ENCODE results near the gene AIDA. TPM values are rescaled to one million over a fixed set of nuclear protein-coding genes. Genes with fewer than 3 reads are reported as not detected.

The AIDA gene
- total and polyA plus RNA-seq, 2 donors (not counting 1 experiment from before 2014, with no cell fraction given) = 41.7 to 77.7 TPM

GRCh38 chr1:222654849-222655248 lies 57.4 kb downstream of the AIDA start:
- no peaks in the 10 kb centered on the region for H3K9me3 ChIP-seq (ENCODE audit: control extremely low read depth in 1 of 3, control insufficient read depth in 2 of 3, insufficient read depth in 1 of 3, low read length in 2 of 3)
- no peaks in the 10 kb centered on the region for H4K20me1 ChIP-seq (ENCODE audit: control insufficient read depth, insufficient read depth, low read length, poor library complexity, severe bottlenecking)
- H3K36me3 ChIP-seq (replicated peaks in 1 of 2; ENCODE audit: control extremely low read depth in 1 of 2, control insufficient read depth in 1 of 2, extremely low read depth in 1 of 2, insufficient read depth in 2 of 2, low read length in 1 of 2) = peaks cover 14 to 92% of the 10 kb centered on the region in 2 experiments
- no peaks in the 10 kb centered on the region for H3K9me3 Mint-ChIP-seq (ENCODE audit: insufficient read depth)
- peaks cover 35% of the 10 kb centered on the region for H3K4me1 Mint-ChIP-seq
- ATAC-seq (ENCODE audit: low read depth) (peak; percentile 99), DNase-seq (peak; percentile 88)
- H3K27me3 ChIP-seq (replicated peaks in 1 of 4; ENCODE audit: control extremely low read depth in 1 of 4, control insufficient read depth in 3 of 4, insufficient read depth in 4 of 4, low read length in 3 of 4) = no peaks in the 10 kb centered on the region
- peak overlapping the region; percentile 47 for H3K9ac ChIP-seq (ENCODE audit: low read length)
- ChIA-PET CTCF (interaction anchor here (0.8 to 2.9 kb wide), 11 partner anchors 9 to 435 kb away, joined by 3 to 17 read pairs (median 4); partner anchors contain the start of gene FAM177B), POLR2A (interaction anchor here (1.6 kb wide), 1 partner anchor 11 kb away, joined by 5 read pairs; no protein-coding TSS in a partner anchor)
- H3K27ac ChIP-seq (ENCODE audit: low read length in 2 of 2) = peak overlapping the region; percentile 81 to 95
- WGBS (ENCODE audit: insufficient coverage) = no CpG with 5 or more reads among the region's 5 CpGs
- H2AFZ ChIP-seq (ENCODE audit: insufficient read depth, low read depth, low read length, poor library complexity, severe bottlenecking) = peak overlapping the region; percentile 23
- peak overlapping the region; percentile 40 for H3K4me3 Mint-ChIP-seq
- peak overlapping the region; percentile 59 for H3K27ac Mint-ChIP-seq
- H3K4me3 ChIP-seq (ENCODE audit: control extremely low read depth in 1 of 5, extremely low read depth in 1 of 5, insufficient read depth in 1 of 5, low read depth in 2 of 5, low read length in 4 of 5) = no peak overlapping the region
- TF ChIP-seq, protein P1, sequence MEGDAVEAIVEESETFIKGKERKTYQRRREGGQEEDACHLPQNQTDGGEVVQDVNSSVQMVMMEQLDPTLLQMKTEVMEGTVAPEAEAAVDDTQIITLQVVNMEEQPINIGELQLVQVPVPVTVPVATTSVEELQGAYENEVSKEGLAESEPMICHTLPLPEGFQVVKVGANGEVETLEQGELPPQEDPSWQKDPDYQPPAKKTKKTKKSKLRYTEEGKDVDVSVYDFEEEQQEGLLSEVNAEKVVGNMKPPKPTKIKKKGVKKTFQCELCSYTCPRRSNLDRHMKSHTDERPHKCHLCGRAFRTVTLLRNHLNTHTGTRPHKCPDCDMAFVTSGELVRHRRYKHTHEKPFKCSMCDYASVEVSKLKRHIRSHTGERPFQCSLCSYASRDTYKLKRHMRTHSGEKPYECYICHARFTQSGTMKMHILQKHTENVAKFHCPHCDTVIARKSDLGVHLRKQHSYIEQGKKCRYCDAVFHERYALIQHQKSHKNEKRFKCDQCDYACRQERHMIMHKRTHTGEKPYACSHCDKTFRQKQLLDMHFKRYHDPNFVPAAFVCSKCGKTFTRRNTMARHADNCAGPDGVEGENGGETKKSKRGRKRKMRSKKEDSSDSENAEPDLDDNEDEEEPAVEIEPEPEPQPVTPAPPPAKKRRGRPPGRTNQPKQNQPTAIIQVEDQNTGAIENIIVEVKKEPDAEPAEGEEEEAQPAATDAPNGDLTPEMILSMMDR (IDR thresholded peaks at IDR 0.05) = peak; percentile 51
- no peak for TF ChIP-seq EZH2 (IDR thresholded peaks at IDR 0.05; ENCODE audit: borderline replicate concordance, insufficient read depth, low read depth, low read length, poor library complexity, severe bottlenecking)
- peak overlapping the region; percentile 38 for H3K4me2 ChIP-seq (replicated peaks; ENCODE audit: low read depth, low read length, poor library complexity, severe bottlenecking)
- peaks cover 15% of the 10 kb centered on the region for H3K79me2 ChIP-seq (ENCODE audit: control insufficient read depth, insufficient read depth, low read length)
- intact Hi-C loops (cut with micrococcal nuclease) = loop anchor here (1.0 kb wide), 3 partner anchors 11 to 426 kb away; partner anchors contain the start of genes AIDA and BROX
- no peaks in the 10 kb centered on the region for H3K27me3 Mint-ChIP-seq
- H3K4me1 ChIP-seq (ENCODE audit: control insufficient read depth in 2 of 2, insufficient read depth in 2 of 2, low read length in 2 of 2) = peaks cover 16 to 20% of the 10 kb centered on the region in 2 donors

- Histone ChIP-seq H3K79me2 (ENCODE audit: control insufficient read depth, insufficient read depth, low read length) (peaks cover 15% of the 10 kb centered on the region), H3K36me3 (replicated peaks in 1 of 2; ENCODE audit: control extremely low read depth in 1 of 2, control insufficient read depth in 1 of 2, extremely low read depth in 1 of 2, insufficient read depth in 2 of 2, low read length in 1 of 2) (peaks cover 8 to 89% of the 10 kb centered on the region in 2 experiments), H3K9me3 (ENCODE audit: control extremely low read depth in 1 of 3, control insufficient read depth in 2 of 3, insufficient read depth in 1 of 3, low read length in 2 of 3) (no peaks in the 10 kb centered on the region), H3K27me3 (replicated peaks in 1 of 4; ENCODE audit: control extremely low read depth in 1 of 4, control insufficient read depth in 3 of 4, insufficient read depth in 4 of 4, low read length in 3 of 4) (no peaks in the 10 kb centered on the region), H3K27ac (ENCODE audit: low read length in 2 of 2) (peak overlapping the region; percentile 6 to 95), H3K4me3 (ENCODE audit: control extremely low read depth in 1 of 5, extremely low read depth in 1 of 5, insufficient read depth in 1 of 5, low read depth in 2 of 5, low read length in 4 of 5) (no peak overlapping the region), H3K9ac (ENCODE audit: low read length) (no peak overlapping the region), H2AFZ (ENCODE audit: insufficient read depth, low read depth, low read length, poor library complexity, severe bottlenecking) (no peak overlapping the region), H4K20me1 (ENCODE audit: control insufficient read depth, insufficient read depth, low read length, poor library complexity, severe bottlenecking) (no peaks in the 10 kb centered on the region), H3K4me1 (ENCODE audit: control insufficient read depth in 2 of 2, insufficient read depth in 2 of 2, low read length in 2 of 2) (peaks cover 16 to 20% of the 10 kb centered on the region in 2 donors), H3K4me2 (replicated peaks; ENCODE audit: low read depth, low read length, poor library complexity, severe bottlenecking) (no peak overlapping the region)
- CTCF ChIA-PET = interaction anchor here (1.2 to 2.9 kb wide), 2 partner anchors 429 to 436 kb away, joined by 5 to 17 read pairs; no protein-coding TSS in a partner anchor
- H3K4me3 Mint-ChIP-seq = no peak overlapping the region
- DNase-seq = no peak
- ATAC-seq (ENCODE audit: low read depth) = no peak
- peak overlapping the region; percentile 81 for H3K27ac Mint-ChIP-seq
- intact Hi-C loops (cut with micrococcal nuclease) = no loop called here
- no peaks in the 10 kb centered on the region for H3K9me3 Mint-ChIP-seq (ENCODE audit: insufficient read depth)
- POLR2A ChIA-PET = no interaction called here
- 86% methylated on average over 1 of the region's 2 CpGs for WGBS (ENCODE audit: insufficient coverage)
- H3K4me1 Mint-ChIP-seq = peaks cover 35% of the 10 kb centered on the region
- H3K27me3 Mint-ChIP-seq = no peaks in the 10 kb centered on the region
- TF ChIP-seq, protein P1 (IDR thresholded peaks at IDR 0.05) = no peak
- TF ChIP-seq EZH2 (IDR thresholded peaks at IDR 0.05; ENCODE audit: borderline replicate concordance, insufficient read depth, low read depth, low read length, poor library complexity, severe bottlenecking) = no peak
Measured at GRCh38 chr1:222653178-222653827, 59.0 kb downstream of the AIDA start.
